ENCODE measurements around the gene SRI.
"Not testable (repeated sequence)": the region's sequence is repeated elsewhere in the genome, so short reads cannot be mapped to it uniquely, and the experiment has no call there.

Gene SRI, protein sequence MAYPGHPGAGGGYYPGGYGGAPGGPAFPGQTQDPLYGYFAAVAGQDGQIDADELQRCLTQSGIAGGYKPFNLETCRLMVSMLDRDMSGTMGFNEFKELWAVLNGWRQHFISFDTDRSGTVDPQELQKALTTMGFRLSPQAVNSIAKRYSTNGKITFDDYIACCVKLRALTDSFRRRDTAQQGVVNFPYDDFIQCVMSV

DNA sequence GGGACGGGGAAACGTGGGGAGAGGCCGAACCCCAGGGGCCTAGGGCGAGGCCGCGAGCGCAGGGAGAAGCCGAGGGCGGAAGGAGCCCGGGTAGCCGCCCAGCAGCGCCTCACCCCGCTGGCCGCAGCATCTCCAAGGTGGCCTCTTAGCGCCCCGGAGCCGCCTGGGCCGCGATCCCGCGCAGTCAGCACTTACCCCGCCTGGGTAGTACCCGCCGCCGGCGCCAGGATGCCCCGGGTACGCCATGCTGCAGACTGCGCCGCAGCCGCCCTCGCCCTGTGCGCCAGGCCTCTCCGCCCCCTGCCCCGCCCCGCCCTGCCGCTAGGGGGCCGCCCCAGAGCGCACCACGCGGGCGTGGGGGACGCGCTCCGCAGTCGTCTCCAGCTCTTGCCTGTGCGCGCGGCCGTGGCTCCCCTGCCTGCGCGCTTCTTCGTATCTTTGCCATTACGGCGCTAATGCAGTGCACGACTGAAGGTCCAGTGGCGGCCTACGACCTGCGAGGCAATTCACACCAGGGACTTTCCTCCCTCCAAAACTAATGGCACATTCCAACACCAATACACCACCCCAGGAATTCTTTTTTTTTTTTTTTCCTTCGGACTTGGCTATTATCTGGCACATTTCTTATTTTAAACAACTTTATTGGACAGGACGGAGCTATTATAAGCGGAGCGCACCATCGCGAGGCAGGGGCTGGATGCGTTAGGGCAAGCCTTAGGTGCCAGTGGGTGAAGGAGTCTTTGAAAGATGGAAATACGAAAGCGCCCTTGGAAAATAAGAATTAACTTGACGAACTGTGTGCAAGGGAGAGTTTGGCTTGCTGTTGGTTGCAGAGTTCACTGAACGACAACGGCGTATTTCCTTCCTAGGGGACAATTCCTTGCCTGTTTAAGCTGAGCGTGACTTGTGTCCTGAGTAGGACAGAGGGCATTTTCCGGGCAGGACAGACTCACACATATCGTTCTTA is at the start of gene SRI:
Gene SRI (minus strand): TSS at position 258 of the 967 bp plus-strand sequence. CDS start 12 bp downstream, at position 246.
- DNase-seq, result peak; percentile 91 to 92

DNA sequence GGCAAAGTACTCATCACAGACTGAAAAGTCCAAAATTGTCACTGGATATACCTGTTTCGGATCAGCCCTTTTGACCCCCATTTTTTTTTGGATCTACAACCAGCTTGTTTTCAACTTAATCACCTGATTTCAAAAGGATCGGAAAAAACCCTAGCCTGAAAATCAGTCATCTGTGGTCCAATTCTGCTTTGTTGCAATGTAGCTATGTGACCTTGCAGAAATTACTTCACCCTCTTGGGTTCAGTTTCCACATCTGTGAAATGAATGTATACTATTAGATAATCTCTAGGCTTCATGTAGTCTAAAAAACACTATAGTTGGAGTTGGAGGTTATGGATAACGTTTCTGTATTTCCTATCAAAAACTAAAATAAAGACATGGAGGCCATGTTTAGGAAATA is 49.7 kb upstream of the SRI start:
- DNase-seq, result no peak

DNA sequence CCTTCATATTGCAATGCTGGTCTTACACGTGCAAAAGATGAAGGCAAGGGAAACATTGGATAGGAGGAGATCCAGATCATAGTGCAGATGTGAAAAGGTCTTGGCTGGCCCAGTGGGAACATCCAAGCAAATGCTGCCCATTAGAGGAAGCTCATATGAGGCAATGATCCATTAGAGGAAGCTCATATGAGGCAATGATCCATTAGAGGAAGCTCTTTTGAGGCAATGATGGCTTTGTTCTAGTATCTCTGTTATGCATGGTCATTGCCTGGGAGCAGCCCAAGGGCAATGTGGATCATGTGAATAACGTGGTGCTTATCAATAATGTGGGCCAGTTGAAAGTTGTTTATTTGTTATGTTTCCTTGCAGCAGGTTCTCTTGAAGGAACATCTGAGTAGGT is 49.0 kb upstream of the SRI start:
- peak in 1 of 2 donors; percentile 20 for DNase-seq

DNA sequence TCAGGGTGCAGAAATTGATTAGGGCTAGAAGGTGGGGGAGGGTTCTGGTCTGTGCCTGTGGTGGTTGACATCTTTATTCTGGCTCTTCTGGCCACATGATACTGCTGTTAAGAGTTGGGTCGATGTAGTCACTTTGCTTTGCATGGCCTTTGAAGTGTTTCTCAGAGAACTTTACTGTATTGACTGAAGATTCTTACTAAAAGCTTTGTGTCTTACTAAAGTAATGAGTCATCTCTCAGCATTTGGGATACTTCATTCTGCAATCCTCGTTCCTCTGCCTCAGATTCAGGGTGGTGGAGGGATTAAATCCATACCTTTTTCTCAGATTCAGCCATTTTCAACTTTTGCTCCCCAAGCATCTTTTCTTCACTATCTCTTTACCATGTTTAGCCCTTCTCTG is 48.2 kb upstream of the SRI start:
- no peak for DNase-seq

DNA sequence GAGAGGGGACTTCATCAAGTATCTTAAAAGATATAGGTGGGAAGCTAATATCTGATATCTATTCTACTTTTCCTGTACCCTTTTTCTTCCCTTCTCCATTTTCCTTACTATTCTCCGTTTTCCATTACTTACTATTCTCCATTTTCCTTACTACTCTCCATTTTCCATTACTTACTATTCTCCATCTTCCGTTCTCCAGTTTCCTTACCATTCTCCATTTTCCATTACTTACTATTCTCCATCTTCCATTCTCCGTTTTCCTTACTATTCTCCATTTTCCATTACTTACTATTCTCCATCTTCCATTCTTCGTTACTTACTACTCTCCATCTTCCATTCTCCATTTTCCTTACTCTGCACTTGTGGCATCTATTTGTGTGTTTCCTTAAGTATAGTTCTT is 47.6 kb upstream of the SRI start:
- DNase-seq, result no peak

DNA sequence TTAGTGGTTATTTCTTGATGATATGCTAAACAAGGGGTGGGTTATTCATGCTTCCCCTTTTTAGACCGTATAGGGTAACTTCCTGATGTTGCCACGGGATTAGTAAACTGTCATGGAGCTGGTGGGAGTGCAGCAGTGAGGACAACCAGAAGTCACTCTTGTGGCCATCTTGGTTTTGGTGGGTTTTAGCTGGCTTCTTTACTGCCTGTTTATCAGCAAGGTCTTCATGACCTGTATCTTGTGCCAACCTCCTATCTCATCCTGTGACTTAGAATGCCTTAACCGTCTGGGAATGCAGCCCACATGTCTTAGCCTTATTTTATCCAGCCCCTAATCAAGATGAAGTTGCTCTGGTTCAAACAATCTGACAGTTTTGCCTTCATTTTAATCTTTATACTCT is 45.1 kb upstream of the SRI start:
- DNase-seq, result peak; percentile 4 to 24

DNA sequence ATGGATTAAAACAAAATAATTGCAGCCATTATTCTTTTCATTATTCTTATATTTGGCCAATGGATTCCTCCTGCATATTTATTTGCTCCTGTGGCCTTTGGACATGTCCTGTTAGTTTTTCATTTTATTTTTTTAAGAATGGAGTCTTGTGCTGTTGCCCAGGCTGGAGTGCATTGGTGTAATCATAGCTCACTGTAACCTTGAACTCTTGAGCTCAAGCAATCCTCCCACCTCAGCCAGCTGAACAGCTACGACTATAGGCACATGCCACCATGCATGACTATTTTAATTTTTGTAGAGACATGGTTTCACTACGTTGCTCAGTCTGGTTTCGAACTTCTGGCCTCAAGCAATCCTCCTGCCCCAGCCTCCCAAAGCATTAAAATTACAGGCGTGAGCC is 42.7 kb upstream of the SRI start:
- DNase-seq, result no peak

DNA sequence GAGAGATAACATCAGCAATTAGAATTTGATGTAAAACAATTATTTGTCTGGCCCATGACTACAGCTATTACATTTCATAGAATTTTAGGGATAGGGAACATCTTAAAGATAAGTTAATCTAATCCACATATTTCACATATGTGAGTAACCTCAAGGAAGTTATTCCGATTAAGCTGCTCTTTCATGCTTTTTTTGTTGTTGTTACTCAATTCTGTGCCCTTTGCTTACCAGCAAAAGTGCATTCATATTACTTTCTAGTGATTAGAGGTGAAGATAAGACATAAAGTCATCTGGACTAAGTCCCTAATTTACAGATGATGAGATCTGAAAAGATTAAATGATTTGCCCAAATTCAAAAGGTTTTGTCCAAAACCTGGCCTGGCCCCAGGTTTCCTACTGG is 40.9 kb upstream of the SRI start:
- no peak for DNase-seq

DNA sequence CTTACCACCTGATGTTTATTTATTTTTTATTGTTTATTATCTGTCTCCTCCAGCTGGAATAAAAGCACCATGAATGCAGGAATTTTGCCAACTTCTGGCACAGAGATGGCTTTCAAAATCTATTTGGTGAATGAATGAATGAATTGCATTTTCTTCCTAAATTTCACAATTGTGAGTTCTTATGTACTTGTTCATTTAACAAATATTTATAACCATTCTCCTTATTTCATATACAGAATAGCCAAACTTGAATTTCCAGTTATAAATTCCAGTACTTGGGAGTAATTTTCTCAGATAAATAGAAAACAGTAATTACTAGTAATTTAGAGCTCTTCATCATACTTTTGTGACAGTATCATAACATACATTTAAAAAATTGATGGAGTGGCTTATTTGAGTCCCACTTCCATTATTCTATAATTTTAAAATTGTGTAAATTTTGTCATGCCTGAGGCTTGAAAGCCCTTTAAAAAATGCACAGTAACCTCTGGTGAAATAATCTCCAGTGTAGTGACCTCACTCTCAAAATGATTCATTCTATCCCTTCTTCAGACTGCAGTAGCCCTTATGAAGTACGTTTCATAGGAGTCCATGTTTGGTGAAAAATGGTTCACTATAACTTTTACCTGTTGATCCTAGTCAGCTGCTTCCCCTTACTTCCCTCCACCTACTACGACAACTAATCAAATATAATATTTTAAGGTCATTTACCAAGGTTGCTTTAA is 40.0 kb upstream of the SRI start:
- no peak for DNase-seq

DNA sequence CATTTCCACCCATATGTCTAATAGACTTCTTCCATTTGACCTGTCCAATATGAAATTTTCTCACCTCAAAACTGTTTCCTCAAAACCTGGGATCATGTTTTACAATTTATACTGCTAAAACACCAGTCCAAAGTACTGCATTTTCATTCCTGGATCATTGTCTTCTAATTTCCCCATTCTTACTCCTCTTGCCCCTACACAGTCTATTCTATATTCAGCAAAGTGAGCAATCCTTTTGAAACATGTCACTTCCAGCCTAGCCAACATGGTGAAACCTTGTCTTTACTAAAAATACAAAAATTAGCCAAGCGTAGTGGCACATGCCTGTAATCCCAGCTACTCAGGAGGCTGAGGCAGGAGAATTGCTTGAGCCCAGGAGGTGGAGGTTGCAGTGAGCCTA is 38.5 kb upstream of the SRI start:
- DNase-seq, result not testable (repeated sequence)

DNA sequence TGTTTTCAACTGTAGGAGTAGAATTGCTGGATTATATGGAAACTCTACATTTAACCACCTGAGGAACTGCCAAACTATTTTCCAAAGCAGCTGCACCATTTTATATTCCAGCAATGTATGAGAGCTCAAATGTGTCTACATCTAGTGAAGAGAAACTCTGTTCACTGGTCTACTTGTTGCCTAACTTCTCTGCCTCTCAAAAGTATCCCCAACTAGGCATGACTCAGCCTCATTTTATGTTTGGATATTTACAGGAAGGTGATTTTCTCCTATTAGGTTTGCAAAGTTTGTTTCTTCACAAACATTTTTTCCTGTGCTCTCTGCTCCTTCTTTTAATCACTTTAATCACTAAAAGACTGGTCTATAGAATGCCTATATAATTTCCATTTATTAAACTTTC is 37.1 kb upstream of the SRI start:
- no peak for DNase-seq

DNA sequence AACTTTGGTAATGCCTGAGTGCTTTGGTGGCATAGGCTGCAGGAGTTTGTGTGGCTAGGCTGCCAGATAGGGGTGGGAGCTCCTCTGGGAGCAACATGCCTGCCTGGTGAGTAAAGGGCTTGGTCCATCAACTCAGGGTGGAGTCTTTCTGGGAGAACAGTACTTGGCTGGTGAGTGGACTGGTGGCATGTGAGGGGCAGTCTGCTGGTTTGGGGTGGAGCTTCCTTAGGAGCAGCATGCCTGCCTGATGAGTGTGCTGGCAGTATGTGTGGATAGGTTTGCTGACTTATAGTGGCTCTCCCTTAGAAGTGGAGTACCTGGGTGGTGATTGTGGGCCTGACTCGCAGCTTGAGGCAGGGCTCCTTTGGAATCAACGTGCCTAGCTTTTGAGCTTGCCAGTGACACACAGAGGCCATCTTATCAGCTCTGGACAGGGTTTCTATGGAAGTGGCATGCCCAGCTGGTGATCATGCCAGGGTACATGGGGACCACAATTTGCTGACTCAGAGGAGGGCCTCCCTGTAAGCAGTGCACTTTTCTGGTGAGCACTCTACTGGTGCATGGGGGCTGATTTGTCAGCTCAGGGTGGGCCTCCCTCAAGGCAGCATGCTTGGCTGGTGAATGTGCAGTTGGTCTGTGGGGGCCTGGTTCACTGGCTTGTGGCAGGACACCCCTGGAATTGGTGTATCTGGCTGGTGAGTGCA is 35.0 kb upstream of the SRI start:
- DNase-seq, result no peak

DNA sequence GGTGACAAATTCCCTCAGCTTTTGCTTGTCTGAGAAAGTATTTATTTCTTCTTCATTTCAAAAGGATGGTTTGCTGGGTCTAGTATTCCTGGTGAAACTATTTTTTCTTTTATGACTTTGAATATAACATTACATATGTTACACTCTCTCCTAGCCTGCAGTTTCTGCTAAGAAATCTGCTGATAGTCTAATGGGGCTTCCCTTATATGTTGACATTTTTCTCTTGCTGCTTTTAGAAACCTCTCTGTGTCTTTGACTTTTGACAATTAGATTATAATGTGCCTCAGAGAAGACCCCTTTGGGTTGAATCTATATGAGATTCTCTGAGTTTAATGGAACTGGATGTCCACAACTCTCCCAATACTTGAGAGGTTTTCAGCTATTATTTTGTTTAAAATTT is 33.8 kb upstream of the SRI start:
- DNase-seq, result no peak

DNA sequence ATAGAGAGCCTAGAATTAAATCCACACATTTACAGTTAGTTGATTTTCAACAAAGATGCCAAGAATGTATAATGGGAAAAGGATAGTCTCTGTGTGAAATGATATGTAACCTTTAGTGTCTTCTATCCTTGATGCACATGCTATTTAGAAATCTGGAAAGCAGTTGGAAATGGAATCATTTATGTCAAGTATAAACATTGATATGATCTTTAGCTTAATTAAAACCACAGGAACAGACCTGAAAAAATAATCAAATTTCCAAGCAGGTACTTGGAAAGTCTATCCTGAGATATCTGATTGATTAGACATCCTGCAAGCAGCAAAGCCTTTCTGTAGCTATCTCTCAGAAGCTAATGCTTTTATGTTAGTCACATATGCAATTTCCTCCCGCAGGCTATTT is 24.4 kb upstream of the SRI start:
- DNase-seq, result no peak

DNA sequence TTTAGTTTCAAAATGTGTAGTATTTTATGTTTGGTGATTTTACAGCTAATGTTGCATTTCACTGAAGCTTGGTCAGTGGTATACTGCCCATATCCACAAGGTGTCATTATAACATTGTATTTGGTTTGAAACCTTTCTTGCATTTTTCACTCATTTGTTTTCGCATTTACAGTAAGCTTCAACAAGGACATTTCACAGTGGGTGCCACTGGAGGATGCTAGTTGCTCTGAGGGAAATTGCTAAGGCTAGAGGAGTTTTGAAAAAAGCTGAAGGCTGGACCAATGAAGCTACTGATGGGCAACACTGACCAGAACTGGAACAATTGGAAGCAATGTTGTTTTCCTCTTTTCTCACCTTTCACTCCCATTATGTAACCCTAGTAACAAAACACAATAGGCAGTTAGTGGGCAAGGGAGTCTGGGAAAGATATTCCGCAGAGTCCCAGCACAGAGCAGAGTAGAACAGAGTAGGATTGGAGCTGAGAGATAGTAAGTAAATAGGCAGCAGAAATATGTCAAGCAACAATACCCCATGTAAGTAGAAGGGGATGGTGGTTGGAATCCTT is 23.6 kb upstream of the SRI start:
- DNase-seq, result peak; percentile 19 to 22

DNA sequence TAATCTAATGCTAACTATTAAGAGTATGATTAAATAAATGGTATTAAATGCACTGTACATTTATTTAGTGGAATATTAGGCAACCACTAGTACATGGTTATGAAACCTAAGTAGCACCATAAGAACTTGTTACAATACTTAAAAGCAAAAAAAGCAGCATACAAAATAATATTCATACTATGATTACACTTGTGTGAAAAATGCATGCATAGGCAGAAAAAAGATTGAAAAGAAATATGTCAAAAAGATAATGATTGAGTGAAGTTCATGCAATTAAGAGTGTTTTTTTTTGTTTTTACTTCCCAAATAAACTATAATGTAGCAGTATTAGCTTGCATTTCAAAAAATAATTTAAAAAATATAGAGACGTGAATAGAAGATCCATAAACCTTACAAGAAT is 20.0 kb upstream of the SRI start:
- DNase-seq, result no peak

DNA sequence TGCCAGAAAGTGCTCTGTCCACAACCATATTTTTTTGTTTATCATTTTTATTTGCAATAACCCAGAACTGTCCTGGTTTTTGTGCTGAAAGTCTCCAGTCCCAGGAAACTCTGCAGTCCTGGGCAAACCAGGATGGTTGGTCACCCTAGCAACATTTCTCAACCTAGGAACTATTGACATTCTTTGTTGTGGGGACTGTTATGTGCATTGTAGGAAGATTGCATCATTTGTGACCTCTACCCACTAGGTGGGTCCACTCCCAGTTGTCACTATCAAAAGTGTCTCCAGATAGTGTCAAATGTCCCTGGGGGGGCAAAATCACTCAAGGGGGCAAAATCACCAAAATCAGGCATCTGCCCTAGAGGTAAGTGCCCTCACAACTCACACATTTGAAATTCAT is 14.0 kb upstream of the SRI start:
- DNase-seq, result no peak

DNA sequence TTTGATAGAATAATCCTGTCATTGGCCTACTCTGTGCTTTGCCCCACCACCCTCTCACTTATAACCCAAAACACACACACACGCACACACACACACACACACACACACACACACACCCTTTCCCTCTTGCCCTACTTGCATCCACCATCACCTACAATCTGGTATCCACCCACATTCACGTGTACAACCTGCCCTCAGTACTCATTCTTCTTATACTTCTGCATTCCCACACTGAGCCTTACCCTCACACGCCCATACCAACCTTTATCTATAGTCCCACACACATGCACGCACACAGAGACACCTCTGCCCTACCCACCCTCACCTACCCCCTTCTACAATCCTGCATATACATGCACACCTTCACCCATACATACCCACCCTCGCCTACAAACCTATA is 10.8 kb upstream of the SRI start:
- no peak for DNase-seq

DNA sequence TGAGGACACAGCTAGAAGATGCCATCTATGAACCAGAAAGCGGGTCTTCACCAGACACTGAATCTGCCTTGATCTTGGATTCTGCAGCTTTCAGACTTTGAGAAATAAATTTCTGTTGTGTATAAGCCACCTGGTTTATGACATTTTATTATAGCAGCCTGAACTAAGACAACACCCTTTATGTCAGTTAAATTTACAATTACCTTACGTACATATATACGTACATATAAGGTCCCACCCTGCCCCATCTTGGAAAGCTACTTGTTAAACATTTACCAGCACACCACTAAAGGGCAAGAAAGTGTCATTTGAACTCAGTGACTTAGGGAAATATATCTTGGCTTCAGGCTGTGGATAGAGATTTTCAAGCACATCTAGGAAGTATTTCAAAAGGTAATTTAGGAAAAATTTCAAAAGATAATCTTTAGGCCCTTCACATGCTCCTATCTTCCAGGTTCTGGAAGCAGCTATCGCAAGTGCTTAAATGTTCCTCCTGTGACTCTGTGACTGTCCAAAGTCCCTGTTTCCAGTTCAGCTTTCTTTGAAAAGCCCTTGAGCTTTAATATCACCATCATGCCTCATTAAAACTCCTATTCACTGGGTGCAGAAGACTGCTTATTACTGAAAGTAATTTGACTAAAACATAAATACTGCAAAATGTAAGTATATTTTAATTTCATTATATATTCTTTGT is 9.6 kb upstream of the SRI start:
- DNase-seq, result no peak

DNA sequence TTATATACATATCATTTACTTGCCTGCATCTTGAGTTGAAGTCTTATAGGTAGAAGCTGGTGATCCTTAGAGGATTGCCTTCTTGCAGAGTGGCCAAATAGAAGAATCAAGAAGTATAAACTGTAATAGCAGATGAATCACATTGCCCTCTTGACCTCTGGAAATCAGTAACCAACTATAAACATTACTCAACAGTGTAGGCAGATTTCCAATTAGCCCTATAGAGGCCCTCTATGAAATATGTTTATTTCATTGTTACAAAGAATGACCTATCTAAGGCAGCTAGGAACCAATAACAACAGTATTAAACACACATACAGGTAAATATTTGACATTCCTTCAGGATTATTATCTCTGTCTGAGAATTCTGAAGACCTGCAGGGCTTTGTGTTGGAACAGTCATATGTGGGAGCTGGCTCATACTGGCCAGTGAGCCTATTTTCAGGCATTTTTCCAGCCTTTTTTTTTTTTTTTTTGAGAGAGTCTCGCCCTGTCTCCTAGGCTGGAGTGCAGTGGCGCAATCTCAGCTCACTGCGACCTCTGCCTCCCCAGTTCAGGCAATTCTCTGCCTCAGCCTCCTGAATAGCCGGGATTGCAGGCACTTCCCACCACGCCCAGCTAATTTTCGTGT is 7.2 kb upstream of the SRI start:
- DNase-seq, result no peak

DNA sequence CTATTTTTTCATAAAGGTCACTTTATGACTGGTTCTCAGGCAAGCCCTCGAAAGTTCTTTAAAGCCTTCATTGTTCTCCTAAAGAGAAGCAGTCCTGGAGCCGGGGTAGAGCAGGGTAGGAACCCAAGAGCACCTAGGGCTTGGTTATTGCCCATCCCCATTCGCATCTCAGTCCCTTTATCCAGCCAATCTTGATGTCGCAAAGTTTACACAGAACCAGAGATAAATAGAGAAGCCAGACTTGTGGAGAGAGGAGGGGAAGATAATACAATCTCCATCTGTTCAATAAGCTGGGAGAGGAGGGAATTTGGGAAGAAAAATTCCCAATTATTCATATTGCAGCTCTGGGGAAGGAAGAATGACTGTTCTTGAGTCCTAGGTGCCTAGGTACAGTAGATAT is 6.4 kb upstream of the SRI start:
- no peak for DNase-seq
